AG09319 (cell line): Measurements from ENCODE around the gene GLP1R.

Source experiments
- DNase-seq: peaks from one replicate; pipeline ENCODE4 v3.0.0-alpha.2; 2010; ENCODE audit warnings: low read depth; ENCODE audit errors: extremely low read depth
- CTCF ChIP-seq: IDR thresholded peaks from 2 replicates; pipeline ENCODE4 v1.5.1; 2011; ENCODE audit warnings: low read depth, mild to moderate bottlenecking, inconsistent platforms, low read length, moderate library complexity

GLP1R gene

GRCh38 chr6:39048481-39049399, at the start of gene GLP1R:
TSS of gene GLP1R (plus strand) at chr6:39048781. CDS start at chr6:39048841, 60 bp downstream.
- DNase-seq: no peak

GRCh38 chr6:39003072-39003471, 45.5 kb upstream of the GLP1R start:
- peak; percentile 4; the same call in 1 of the 2 replicates for TF ChIP-seq CTCF
- no peak for DNase-seq

More at GRCh38 chr6:39048481-39049399, at the start of gene GLP1R:
- TF ChIP-seq CTCF: no peak

GRCh38 chr6:39003492-39003891, 45.1 kb upstream of the GLP1R start:
- no peak for TF ChIP-seq CTCF
- no peak for DNase-seq

- DNase-seq: no peak
- no peak for TF ChIP-seq CTCF
Observed at GRCh38 chr6:39004801-39005200, 43.8 kb upstream of the GLP1R start.

GRCh38 chr6:39005774-39006173, 42.8 kb upstream of the GLP1R start:
- TF ChIP-seq CTCF: no peak
- DNase-seq: no peak

- no peak for TF ChIP-seq CTCF
- no peak for DNase-seq
Observed at GRCh38 chr6:39007575-39007974, 41.0 kb upstream of the GLP1R start.

- DNase-seq: no peak
- no peak for TF ChIP-seq CTCF
Observed at GRCh38 chr6:39008737-39009136, 39.8 kb upstream of the GLP1R start.
